Thoracic aorta (tissue), 2 donors: Measurements from ENCODE around the gene RAB31. TPM values are rescaled to one million over a fixed set of nuclear protein-coding genes. Genes with fewer than 3 reads are reported as not detected.
"Not testable (repeated sequence)": the region's sequence is repeated elsewhere in the genome, so short reads cannot be mapped to it uniquely, and the experiment has no call there.

ENCODE experiments used
- ATAC-seq: fragments of 150-250 bp; one replicate; pipeline ENCODE4 v1.8.0; 2017; ENCODE audit warnings: low read depth; ENCODE audit not compliant: insufficient number of reproducible peaks, low FRiP score
- DNase-seq: peaks from one replicate; pipeline ENCODE4 v3.0.0-alpha.2; 2020; ENCODE audit warnings: low spot score
- H3K27ac ChIP-seq, 2 donors: fragments of 200-600 bp; sonication (generic); 1 replicate in 1 of 2; 2 replicates in 1 of 2; pipeline ENCODE4 v1.5.1; 2016; ENCODE audit warnings: mild to moderate bottlenecking in 2 of 2, moderate library complexity in 2 of 2
- H3K27me3 ChIP-seq: fragments of 200-600 bp; sonication (generic); replicated peaks from 2 replicates; pipeline ENCODE4 v1.6.0; 2016; ENCODE audit warnings: mild to moderate bottlenecking; ENCODE audit not compliant: insufficient read depth
- H3K36me3 ChIP-seq: fragments of 200-600 bp; sonication (generic); one replicate; pipeline ENCODE4 v1.5.1; 2016
- H3K4me1 ChIP-seq, 2 donors: fragments of 200-600 bp; sonication (generic); 1 replicate in 1 of 2; 2 replicates in 1 of 2; pipeline versions ENCODE4 v1.5.1 to v1.6.0; 2016; ENCODE audit warnings: low read depth in 2 of 2, mild to moderate bottlenecking in 1 of 2; ENCODE audit not compliant: control insufficient read depth in 1 of 2
- H3K4me3 ChIP-seq: fragments of 200-600 bp; sonication (generic); 2 replicates; pipeline ENCODE4 v1.5.1; 2016; ENCODE audit warnings: mild to moderate bottlenecking
- H3K9me3 ChIP-seq: fragments of 200-600 bp; sonication (generic); 2 replicates; pipeline ENCODE4 v1.5.1; 2016
- CTCF ChIP-seq: fragments of 200-600 bp; sonication (generic); IDR thresholded peaks from one replicate; pipeline ENCODE4 v1.5.1; 2019; ENCODE audit warnings: antibody characterized with exemption
- total RNA-seq, 2 donors: library from RNA; depleted of rRNA; stranded (reverse); fragments of >200 nt; gene quantifications; one replicate each; pipeline versions ENCODE4 v1.1.0 to v1.2.3, GENCODE V29; 2016

The RAB31 gene
- total RNA-seq, 2 donors from 2014 or later = 92.9 to 110 TPM

GRCh38 chr18:9887992-9888391, 179.9 kb downstream of the RAB31 start:
- H3K9me3 ChIP-seq = no peaks in the 10 kb centered on the region
- no peaks in the 10 kb centered on the region for H3K27me3 ChIP-seq
- H3K27ac ChIP-seq = no peak overlapping the region
- DNase-seq (no peak), ATAC-seq (no peak)
- H3K4me3 ChIP-seq = no peak overlapping the region
- H3K36me3 ChIP-seq = no peaks in the 10 kb centered on the region
- TF ChIP-seq CTCF = no peak
- H3K4me1 ChIP-seq = no peaks in the 10 kb centered on the region

GRCh38 chr18:9890196-9890595, 182.1 kb downstream of the RAB31 start:
- ATAC-seq = no peak
- TF ChIP-seq CTCF = no peak

GRCh38 chr18:9890957-9891356, 182.9 kb downstream of the RAB31 start:
- no peak for TF ChIP-seq CTCF

More at GRCh38 chr18:9890196-9890595, 182.1 kb downstream of the RAB31 start:
- Histone ChIP-seq H3K27ac (no peak overlapping the region), H3K27me3 (no peaks in the 10 kb centered on the region), H3K4me1 (no peaks in the 10 kb centered on the region), H3K9me3 (no peaks in the 10 kb centered on the region), H3K36me3 (no peaks in the 10 kb centered on the region), H3K4me3 (no peak overlapping the region)
- no peak for DNase-seq

GRCh38 chr18:9891515-9891914, 183.4 kb downstream of the RAB31 start:
- not testable (repeated sequence) for H3K27ac ChIP-seq, H3K4me1 ChIP-seq, H3K27me3 ChIP-seq, ATAC-seq, H3K4me3 ChIP-seq, DNase-seq, H3K9me3 ChIP-seq, H3K36me3 ChIP-seq

More at GRCh38 chr18:9890957-9891356, 182.9 kb downstream of the RAB31 start:
- no peaks in the 10 kb centered on the region for H3K4me1 ChIP-seq
- ATAC-seq = no peak
- no peaks in the 10 kb centered on the region for H3K27me3 ChIP-seq
- H3K9me3 ChIP-seq = no peaks in the 10 kb centered on the region
- H3K36me3 ChIP-seq = no peaks in the 10 kb centered on the region
- no peak overlapping the region for H3K27ac ChIP-seq
- DNase-seq = no peak
- no peak overlapping the region for H3K4me3 ChIP-seq

- no peak for TF ChIP-seq CTCF
- no peak overlapping the region for H3K4me3 ChIP-seq
- no peaks in the 10 kb centered on the region for H3K9me3 ChIP-seq
- H3K36me3 ChIP-seq = no peaks in the 10 kb centered on the region
- no peaks in the 10 kb centered on the region for H3K27me3 ChIP-seq
- no peaks in the 10 kb centered on the region for H3K4me1 ChIP-seq
- H3K27ac ChIP-seq = no peak overlapping the region
- ATAC-seq = no peak
- DNase-seq = no peak
These were observed 186.5 kb downstream of the RAB31 start for GRCh38 chr18:9894454-9895068.

GRCh38 chr18:9897129-9897528, 189.0 kb downstream of the RAB31 start:
- DNase-seq = no peak
- no peaks in the 10 kb centered on the region for H3K27me3 ChIP-seq
- H3K4me3 ChIP-seq = no peak overlapping the region
- H3K27ac ChIP-seq = no peak overlapping the region
- no peaks in the 10 kb centered on the region for H3K36me3 ChIP-seq
- no peaks in the 10 kb centered on the region for H3K9me3 ChIP-seq
- TF ChIP-seq CTCF = no peak
- ATAC-seq = no peak
- no peaks in the 10 kb centered on the region for H3K4me1 ChIP-seq

GRCh38 chr18:9897787-9898291, 189.7 kb downstream of the RAB31 start:
- H3K27ac ChIP-seq, DNase-seq, ATAC-seq, H3K4me1 ChIP-seq, H3K27me3 ChIP-seq, H3K4me3 ChIP-seq, H3K36me3 ChIP-seq, H3K9me3 ChIP-seq: not testable (repeated sequence)
